DMS 273 treated with DMSO at 0.1 percent for 48 hours (cell line): ENCODE measurements around the gene ABCA10.

Experiments used
- DNase-seq: peaks from one replicate; lab custom pipeline; 2025; lab: John Stamatoyannopoulos, UW

ABCA10 gene

GRCh38 chr17:69103557-69104233, 124.9 kb downstream of the ABCA10 start:
- DNase-seq = no peak

- DNase-seq = no peak
These were observed 130.0 kb downstream of the ABCA10 start for GRCh38 chr17:69098625-69099024.
